ENCODE measurements around the gene TBX6. TPM values are rescaled to one million over a fixed set of nuclear protein-coding genes. Genes with fewer than 3 reads are reported as not detected.

Gene TBX6
- total and polyA plus RNA-seq, 12 donors, result 0.28 to 1.7 (median 0.57) TPM

- no peak for DNase-seq
- intact Hi-C loops (cut with DNase I), result loop anchor here in 1 of 10 donors (10.0 kb wide), 1 partner anchor 310 kb away; no protein-coding TSS in a partner anchor
- Histone ChIP-seq H3K36me3 (peaks cover 7 to 100% (median 50%) of the 10 kb centered on the region in 9 donors), H3K27ac (no peak overlapping the region), H3K27me3 (no peaks in the 10 kb centered on the region), H3K4me1 (peaks cover 0 to 12% (median 0%) of the 10 kb centered on the region in 9 donors), H3K4me3 (no peak overlapping the region), H3K9me3 (no peaks in the 10 kb centered on the region)
- ATAC-seq, result no peak
- TF ChIP-seq, protein P1, sequence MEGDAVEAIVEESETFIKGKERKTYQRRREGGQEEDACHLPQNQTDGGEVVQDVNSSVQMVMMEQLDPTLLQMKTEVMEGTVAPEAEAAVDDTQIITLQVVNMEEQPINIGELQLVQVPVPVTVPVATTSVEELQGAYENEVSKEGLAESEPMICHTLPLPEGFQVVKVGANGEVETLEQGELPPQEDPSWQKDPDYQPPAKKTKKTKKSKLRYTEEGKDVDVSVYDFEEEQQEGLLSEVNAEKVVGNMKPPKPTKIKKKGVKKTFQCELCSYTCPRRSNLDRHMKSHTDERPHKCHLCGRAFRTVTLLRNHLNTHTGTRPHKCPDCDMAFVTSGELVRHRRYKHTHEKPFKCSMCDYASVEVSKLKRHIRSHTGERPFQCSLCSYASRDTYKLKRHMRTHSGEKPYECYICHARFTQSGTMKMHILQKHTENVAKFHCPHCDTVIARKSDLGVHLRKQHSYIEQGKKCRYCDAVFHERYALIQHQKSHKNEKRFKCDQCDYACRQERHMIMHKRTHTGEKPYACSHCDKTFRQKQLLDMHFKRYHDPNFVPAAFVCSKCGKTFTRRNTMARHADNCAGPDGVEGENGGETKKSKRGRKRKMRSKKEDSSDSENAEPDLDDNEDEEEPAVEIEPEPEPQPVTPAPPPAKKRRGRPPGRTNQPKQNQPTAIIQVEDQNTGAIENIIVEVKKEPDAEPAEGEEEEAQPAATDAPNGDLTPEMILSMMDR (IDR thresholded peaks at IDR 0.05), result no peak
- WGBS, 2 donors, result 80 to 89% methylated on average over 11 of the region's 11 CpGs
These were observed 22.7 kb upstream of the TBX6 start for GRCh38 chr16:30114411-30114810.

- TF ChIP-seq, protein P1 (IDR thresholded peaks at IDR 0.05), result no peak
- DNase-seq, result no peak
- Histone ChIP-seq H3K4me3 (no peak overlapping the region), H3K9me3 (no peaks in the 10 kb centered on the region), H3K27ac (peak overlapping the region in 1 of 10 donors; percentile 13), H3K36me3 (peaks cover 7 to 100% (median 45%) of the 10 kb centered on the region in 9 donors), H3K27me3 (no peaks in the 10 kb centered on the region), H3K4me1 (peaks cover 0 to 9% (median 0%) of the 10 kb centered on the region in 9 donors)
- intact Hi-C loops (cut with DNase I), result loop anchor here in 1 of 10 donors (10.0 kb wide), 1 partner anchor 311 kb away; no protein-coding TSS in a partner anchor
- ATAC-seq, result peak in 3 of 8 donors; percentile 4 to 21 (median 11)
- WGBS, 2 donors, result 89 to 90% methylated on average over 20 of the region's 20 CpGs
These were observed 22.1 kb upstream of the TBX6 start for GRCh38 chr16:30113711-30114333.

DNA sequence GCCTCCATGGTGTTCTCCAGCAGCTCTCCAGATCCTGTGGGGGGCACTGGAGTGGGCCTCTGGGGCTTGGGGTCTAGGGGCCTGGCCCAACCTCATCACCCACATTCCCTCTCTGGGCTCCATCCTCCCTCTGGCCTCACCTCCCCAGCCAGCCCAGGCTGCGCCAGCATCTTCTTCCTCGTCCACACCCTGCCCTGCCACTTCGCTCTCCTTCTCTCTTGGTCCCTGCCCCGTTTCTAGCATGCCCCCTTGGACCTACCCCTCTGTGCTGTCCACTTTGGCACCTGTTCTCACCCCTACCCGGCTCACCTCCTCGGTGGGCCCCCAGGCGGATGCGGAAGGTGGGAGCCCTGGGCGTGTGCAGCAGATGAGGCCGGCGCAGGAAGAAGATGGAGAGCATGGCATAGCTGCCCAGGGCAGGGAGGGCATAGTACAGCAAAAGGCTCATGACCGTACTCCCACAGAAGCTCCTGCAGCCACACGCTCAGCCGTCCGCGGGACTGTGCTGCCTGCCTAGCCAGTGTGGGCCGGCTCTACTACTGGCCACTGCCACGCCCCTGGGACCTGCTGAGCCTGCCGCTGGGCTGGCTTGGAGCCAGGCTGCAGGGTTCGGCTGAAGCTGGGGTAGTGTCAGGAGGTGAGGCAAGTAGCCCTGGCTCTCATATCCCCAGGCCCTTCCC, 21.4 kb upstream of the TBX6 start, which contains the start of gene GDPD3:
Gene GDPD3 (minus strand): TSS at position 507 of the 680 bp plus-strand sequence. CDS start 59 bp downstream, at position 448.
- TF ChIP-seq, protein P1 (IDR thresholded peaks at IDR 0.05), result no peak
- Histone ChIP-seq H3K27ac (peak within 1 kb of the TSS in 1 of 10 donors; percentile 13), H3K27me3 (no peaks in the 10 kb centered on the region), H3K4me3 (no peak within 1 kb of the TSS), H3K36me3 (peaks cover 6 to 100% (median 39%) of the 10 kb centered on the region in 9 donors), H3K9me3 (no peaks in the 10 kb centered on the region), H3K4me1 (peaks cover 0 to 9% (median 0%) of the 10 kb centered on the region in 9 donors)
- 71 to 75% methylated on average over 20 of the region's 20 CpGs for WGBS, 2 donors
- ATAC-seq, result peak in 6 of 8 donors; percentile 30 to 64 (median 48)
- DNase-seq, result peak in 1 of 2 donors; percentile 52
- intact Hi-C loops (cut with DNase I), result loop anchor here in 1 of 10 donors (10.0 kb wide), 1 partner anchor 312 kb away; no protein-coding TSS in a partner anchor

Data from heart right ventricle (tissue), 16 donors.